Keratinocyte (primary cell): ENCODE data around the gene B3GAT1.

Experiments used
- CTCF ChIP-seq, 3 experiments: IDR thresholded peaks in 1 of 3; conservative IDR thresholded peaks in 1 of 3; optimal IDR thresholded peaks in 1 of 3; 2 replicates in 2 of 3; 3 replicates in 1 of 3; pipeline versions ENCODE3 to v1.5.1; 2011; ENCODE audit warnings: low read length in 3 of 3, mild to moderate bottlenecking in 3 of 3, moderate library complexity in 2 of 3, control low read depth in 1 of 3, inconsistent platforms in 1 of 3; ENCODE audit not compliant: insufficient read depth in 2 of 3; ENCODE audit errors: extremely low read depth in 1 of 3
- EZH2 ChIP-seq: IDR thresholded peaks from one replicate; pipeline ENCODE4 v1.6.1; 2012; ENCODE audit warnings: inconsistent platforms, mild to moderate bottlenecking, low read length, moderate library complexity

- TF ChIP-seq CTCF (optimal IDR thresholded peaks at IDR 0.05 in 1 of 3, IDR thresholded peaks at IDR 0.05 in 1 of 3, conservative IDR thresholded peaks at IDR 0.05 in 1 of 3; ENCODE audit: extremely low read depth in 1 of 3, insufficient read depth in 2 of 3, low read length in 3 of 3) = no peak
- no peak for TF ChIP-seq EZH2
Measured at GRCh38 chr11:134402910-134403309, 9.1 kb downstream of the B3GAT1 start.
